ENCODE data around the gene DNAH14.
"Not testable (repeated sequence)": the region's sequence is repeated elsewhere in the genome, so short reads cannot be mapped to it uniquely, and the experiment has no call there.

Gene DNAH14

DNA sequence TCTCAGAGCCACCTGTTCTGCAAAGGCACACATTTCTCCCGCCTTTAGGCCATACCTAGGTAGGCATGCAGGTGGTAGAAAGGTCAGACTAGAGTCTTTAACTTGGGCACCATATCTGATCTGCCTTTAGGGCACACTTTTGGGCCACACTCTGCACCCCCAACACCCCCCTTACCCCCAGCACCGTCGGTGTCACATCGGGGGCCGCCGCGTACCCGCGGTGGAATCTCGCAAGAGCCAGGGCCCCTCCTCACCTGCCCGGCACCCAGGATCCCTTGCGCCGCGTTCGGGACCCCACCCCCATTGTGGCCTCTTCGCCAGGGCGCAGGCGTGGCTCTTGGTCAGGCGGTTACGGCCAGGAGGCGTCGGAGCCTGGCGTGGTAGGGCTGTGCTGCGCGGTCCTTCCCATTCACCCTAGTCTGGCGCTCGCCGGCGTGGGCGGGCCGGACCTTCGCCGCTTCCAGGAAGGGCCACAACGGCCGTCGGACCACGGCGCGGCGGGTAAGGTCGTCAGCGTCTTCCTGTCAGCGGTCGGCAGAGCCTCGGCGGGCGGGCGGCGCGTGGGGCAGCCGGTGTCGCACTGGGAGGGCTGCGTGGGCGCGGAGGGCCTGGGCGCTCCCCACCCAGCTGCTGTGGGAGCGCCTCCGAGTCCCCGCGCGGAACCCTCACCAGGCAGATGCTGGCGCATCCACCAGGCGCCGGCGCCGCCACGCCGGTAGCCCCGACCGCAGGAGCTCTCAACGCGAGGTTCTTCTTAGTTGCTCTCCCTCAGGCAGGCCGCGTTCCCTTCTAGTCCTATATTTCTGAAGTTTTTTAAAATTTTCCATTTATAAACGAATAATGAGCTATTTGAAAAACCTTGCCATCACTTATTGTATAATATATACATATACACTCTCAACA, at the start of gene DNAH14:
Gene DNAH14, plus strand, starts transcription at position 341 of the 903 bp plus-strand sequence. CDS start 23,028 bp downstream, outside the sequence.
- ATAC-seq, result peak; percentile 57
- DNase-seq, result peak; percentile 39

DNA sequence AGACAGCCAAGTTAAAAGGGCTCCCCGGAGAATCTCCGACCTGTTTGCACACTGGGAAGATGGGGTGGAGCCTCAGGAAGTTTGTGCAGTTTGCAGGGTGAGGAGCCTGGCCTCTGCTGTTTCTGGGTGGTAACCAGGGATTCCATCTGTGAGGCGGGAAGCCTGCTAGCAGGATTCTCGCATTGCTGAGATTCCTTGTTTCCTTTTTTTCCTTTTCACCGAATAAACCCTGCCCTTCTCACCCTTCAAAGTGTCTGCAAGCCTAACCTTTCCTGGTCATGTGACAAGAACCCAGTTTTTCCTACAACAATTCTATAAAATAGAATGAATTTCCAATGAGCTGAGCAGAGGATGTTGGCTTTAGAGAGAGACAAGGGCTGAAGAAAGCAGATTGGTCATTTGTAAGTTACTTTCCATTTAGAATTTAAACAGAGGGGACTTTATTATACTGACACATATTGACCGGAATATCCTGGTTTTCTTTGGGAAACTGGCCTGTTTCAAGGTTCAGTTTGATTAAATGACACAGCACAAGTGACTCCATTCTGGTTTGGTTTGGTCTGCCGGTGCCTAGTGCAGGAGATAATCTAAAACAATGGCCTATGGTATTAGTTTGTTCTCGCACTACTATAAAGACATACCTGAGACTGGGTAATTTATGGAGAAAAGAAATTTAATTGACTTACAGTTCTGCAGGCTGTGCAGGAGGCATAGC, 48.7 kb upstream of the DNAH14 start:
- ATAC-seq (no peak), DNase-seq (no peak)

DNA sequence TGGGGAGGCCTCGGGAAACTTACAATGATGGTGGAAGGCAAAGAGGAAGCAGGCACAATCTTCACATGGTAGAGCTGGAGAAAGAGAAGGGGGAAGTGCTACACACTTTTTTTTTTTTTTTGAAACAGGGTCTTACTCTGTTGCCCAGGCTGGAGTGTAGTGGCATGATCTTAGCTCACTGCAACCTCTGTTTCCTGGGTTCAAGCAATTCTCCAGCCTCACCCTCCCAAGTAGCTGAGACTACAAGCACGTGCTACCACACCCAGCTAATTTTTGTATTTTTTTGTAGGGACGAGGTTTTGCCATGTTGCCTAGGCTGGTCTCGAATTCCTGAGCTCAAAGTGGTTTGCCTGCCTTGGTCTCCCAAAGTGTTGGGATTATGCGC, 48.2 kb upstream of the DNAH14 start:
- not testable (repeated sequence) for DNase-seq, ATAC-seq

DNA sequence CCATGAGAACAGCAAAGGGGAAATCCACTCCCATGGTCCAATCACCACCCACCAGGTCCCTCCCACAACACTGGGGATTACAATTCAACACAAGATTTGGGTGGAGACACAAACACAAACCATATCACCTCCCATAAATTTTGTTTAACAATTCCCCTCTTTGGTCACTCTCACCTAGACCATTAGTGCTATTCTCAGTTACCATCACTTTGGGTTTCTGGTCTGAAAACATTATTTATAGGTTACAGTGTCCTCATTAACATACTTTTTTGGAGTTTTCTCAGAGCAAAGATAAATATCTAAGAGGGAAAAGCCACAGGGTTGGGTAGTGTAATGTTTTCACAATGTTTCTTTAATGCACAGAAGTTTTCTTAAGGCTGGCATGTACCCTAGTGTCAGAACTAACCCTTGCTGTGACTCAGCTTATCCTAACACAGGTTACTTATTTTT, 47.7 kb upstream of the DNAH14 start:
- no peak for DNase-seq
- ATAC-seq, result no peak

DNA sequence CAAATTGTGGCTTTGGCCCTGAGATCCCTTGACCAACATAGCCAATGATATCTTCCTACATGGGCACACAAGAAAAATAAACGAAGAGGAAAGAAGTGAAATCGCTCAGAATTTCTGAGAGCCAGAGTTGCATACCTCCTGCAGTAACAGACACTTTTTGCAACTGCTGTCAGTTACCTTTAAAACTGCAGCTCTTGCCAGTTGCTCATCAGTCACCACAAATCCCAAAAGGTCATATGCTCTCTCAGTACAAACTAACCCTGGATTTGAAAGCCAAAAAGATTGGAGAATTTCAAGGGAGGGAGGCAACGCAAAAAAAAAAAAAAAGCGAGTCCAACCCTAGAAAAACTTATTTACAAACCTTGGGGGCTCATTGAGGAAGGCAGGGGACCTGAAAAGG, 47.2 kb upstream of the DNAH14 start:
- DNase-seq (no peak), ATAC-seq (no peak)

DNA sequence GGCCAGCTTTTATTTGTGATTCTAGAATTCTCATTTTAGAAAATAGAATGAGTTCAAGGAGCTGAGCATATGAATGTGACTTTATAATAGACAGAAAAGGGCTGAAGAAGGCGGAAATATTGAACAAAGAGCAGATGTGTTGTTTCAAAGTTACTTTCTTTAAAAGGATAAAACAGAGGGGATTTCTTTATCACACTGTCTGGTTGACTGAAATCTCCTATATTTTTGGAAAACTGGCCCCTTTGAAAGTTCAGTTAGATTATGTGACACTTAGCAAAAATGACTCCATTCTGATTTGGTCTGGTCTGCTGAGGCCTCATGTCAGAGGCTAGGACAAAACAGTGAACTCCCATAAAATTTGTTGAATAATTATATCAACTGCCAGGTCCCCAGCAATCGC, 46.4 kb upstream of the DNAH14 start:
- DNase-seq (no peak), ATAC-seq (no peak)

DNA sequence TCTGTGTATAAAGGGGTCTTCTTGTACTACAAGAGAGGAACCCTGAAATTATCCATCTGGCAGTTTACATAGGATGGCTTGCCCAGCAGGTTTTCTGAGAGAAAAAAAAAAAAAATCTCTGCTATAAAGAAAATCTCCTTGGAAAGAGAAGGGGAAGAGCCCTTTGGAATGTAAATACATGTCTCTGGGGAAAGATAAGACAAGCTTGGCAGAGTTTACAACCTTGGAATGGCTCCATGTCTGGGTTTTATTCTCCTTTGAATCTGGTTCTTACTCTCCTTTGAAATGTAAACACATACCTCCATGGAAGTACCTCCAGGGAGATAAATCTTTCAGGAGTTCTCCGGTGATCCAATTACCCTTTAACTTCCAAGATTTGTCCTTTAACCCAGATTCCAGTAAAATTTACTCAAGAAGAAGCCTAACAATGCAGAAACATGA, 45.1 kb upstream of the DNAH14 start:
- no peak for ATAC-seq
- no peak for DNase-seq

DNA sequence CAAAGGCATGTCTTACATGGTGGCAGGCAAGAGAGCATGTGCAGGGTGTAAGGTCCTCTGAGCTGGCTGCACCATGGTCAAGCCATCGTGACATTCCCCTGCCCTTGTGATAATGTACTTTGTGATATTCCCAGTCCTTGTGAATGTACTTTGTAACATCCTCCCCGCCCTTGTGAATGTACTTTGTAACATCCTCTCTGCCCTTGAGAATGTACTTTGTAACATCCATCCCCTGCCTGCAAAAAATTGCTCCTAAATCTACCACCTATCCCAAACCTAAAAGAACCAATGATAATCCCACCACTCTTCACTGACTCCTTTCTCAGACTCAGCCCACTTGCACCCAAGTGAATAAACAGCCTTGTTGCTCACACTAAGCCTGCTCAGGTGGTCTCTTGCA, 44.1 kb upstream of the DNAH14 start:
- not testable (repeated sequence) for ATAC-seq

DNA sequence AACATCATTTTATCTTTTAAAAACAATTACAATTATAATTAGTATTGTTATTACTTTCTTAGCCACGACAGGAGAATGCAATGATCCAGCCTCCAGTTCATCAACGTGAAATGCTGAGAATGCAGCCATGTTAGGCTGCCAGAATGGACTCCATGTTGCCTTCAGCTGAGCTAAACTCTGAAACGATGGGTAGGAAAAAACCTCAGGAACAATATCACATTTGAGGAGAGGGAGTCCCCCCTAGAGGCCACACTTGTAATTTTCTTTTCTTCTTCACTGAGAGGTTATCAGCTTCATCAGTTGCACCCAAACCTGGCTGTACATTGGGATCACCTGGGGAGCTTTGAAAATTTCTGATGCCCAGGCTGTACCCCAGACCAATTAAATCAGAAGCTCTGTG, 34.6 kb upstream of the DNAH14 start:
- no peak for ATAC-seq
- no peak for DNase-seq

More for the DNA sequence above, 44.1 kb upstream of the DNAH14 start:
- not testable (repeated sequence) for DNase-seq

DNA sequence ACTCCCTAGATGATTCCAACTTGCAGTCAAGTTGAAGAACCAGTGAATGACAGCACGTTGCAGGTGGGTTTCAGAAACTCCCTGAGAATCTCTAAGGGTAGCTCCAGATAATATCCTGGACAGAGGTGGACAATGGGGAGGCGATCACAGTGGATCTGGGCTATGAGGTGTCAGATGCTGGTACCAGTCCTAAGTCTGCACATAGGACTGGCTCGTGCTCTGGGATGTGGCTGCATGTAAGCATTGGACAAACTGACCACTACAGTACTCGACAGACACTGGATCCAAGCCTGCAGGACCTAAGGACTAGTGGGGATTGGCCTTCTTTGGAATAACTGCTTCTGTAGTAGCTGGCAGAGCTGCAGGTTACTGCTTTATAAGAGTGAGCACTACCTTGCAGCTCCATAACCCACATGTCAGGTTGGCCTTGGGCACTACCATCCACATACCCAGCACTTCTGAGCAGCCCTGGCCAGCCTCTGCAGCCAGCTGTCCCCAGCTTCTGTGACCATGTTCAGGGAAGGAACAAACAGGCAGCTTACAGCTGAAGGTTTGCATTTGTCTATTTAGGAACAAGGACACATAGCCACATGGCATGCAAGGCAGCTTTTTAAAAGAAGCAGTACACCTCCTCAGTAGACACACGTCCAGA, 33.2 kb upstream of the DNAH14 start:
- ATAC-seq (no peak), DNase-seq (no peak)

DNA sequence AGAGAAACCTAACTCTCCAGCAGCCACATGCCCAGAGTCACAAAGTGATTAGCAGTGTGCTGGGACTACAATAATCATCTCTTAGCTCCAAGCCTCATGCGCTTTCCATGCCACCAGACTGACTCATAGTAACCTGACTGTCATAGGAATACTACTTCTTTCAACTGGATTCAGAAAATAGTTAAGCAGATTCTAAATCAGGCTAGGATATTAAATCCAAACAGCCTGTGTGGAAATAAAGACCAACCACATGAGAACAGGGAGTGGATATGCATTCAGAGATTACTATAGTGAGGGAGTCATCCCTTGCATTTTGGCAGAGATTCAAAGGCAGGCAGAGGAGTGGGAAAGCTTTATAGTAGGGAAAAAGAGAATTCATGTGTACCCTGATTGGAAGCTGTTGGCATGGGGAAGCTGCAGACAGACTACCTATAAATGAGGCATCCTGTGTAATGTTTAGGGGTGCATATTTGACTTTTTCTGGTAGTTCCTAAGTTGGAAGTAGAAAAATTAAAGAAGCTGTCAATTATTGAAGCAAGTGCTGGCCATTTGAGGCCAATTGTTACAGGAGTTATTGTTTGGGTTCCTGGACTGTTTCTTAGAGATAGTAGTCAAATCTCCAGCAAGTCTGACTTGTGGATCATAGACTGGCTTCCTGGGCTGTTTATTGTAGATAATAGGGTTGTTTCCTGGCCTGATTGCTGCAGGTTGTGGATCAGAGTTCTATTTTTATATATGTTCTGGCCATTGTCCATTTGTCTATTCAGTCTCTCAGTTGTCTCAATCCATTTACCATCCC, 31.7 kb upstream of the DNAH14 start:
- no peak for DNase-seq
- no peak for ATAC-seq

DNA sequence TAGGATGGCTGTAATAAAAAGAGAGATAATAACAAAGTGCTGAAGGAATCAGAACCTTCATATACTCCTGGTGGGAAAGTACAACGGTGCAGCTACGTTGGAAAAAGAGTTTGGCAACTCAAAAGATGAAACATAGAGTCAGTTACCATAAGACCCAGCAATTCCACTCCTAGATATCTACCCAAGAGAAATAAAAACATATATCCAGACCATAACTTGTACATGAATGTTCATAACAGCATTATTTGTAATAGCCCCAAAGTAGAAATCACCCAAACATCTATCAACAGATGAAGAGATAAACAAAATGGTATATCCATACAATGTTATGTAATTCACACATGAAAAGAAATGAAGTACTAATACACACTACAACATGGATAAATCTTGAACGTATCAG, 30.5 kb upstream of the DNAH14 start:
- DNase-seq (no peak), ATAC-seq (no peak)

DNA sequence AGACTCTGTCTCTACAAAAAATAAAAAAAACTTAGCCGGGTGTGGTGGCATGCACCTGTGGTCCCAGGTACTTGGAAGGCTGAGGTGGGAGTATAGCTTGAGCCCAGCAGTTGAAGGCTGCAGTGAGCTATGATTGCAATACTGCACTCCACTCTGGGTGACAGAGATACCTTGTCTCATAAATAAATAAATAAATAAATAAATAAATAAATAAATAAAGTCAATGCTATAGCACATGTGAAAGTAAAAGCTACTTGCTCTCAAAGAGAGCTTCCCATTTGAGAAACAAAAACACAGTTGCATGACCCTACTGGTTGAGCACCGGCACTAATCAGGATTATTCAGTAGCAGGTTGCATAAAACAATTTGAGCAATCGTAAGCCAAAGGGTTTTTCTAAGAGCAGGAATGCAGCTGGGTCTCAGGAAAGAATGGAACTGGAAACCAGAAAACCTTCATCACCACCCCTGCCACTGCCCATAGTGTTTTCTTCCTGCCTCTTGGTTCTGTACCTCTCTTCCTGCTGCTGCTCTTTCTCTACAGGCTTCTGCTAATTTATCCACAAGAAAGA, 29.3 kb upstream of the DNAH14 start:
- ATAC-seq, result no peak

DNA sequence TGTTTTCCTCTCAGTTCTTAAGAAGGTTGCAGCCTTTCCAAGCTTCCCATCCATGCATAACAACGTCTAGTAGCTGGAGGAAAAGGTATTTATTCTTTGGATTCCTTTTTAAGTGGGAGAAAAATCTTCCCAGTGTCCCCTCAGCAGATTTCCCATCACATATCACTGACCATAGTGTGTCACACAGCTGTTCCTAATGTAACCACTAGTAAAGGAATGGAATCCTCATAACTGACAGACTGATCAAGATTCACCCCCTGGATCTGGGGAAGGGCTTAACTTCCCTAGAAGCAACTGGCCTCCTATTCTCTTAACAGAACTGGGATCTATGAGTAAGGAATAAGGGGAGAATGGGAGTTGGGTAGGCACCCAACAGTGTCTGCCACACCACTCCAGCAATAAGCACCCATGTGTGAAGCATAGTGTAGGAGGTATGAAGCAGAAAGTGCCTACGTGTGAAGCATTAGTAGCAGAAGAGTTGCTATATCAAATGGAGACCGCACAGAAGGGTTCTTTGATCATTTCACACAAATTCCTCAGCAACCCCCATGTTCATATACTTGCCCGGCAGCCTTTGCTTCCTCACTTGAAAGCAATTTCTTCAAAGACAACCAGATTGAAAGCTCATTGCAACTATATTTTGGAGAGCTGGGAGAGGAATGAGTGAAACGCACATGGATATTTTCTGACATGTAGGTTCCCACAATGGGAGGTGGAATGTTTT, 28.2 kb upstream of the DNAH14 start:
- ATAC-seq, result no peak
- no peak for DNase-seq

More for the DNA sequence above, 29.3 kb upstream of the DNAH14 start:
- no peak for DNase-seq

DNA sequence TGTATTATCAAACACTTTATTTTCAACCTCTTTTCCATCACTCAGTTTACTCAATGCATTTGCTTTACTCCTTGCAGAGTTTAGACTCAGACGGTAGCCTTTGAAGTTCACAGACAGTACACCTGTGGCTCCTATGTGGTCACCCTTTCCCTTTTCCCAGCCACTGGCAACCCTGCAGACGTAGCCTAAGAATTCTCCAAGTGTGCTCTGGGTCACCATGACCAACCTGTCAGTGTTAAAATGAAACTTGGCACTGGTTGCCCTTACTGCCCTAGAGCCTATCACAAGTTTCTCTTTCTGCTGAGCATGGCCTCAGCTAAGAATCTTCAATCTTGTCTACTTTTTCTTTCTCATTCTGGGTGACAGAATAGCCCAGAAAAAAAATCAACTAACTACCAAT, 25.5 kb upstream of the DNAH14 start:
- DNase-seq, result no peak
- ATAC-seq, result no peak

DNA sequence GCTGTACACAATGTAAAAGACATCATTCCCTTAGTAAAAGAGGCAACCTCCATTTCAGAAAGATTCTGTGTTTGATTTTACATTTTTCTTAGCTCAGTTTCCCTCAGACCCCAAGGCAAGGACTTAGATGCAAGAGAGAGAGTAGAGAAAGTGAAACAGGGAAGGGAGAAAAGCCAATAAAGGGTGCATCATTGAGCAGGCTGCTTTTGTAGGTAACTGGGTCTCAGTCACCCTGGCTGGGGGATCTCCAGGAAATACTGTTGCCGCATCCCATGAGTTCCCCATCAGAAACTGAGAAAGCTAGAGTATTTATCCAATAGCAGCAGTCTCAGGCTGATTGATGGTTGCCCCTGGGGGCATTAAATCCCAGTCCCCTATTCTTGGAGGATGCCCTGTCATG, 23.1 kb upstream of the DNAH14 start:
- ATAC-seq, result no peak
- DNase-seq, result no peak

DNA sequence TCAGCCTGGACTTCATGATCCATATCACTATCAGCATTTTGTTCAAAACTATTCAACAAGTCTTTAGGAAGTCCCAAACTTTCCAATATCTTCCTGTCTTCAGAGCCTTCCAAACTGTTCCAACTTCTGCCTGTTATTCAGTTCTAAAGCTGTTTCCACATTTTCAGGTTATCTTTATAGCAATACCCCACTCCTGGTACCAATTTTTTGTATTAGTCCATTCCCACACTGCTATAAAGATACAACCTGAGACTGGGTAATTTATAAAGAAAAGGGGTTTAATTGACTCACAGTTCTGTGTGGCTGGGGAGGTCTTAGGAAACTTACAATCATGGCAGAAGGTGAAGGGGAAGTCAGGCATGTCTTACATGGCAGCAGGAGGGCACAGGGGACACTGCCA, 18.3 kb upstream of the DNAH14 start:
- DNase-seq, result no peak
- ATAC-seq, result no peak

DNA sequence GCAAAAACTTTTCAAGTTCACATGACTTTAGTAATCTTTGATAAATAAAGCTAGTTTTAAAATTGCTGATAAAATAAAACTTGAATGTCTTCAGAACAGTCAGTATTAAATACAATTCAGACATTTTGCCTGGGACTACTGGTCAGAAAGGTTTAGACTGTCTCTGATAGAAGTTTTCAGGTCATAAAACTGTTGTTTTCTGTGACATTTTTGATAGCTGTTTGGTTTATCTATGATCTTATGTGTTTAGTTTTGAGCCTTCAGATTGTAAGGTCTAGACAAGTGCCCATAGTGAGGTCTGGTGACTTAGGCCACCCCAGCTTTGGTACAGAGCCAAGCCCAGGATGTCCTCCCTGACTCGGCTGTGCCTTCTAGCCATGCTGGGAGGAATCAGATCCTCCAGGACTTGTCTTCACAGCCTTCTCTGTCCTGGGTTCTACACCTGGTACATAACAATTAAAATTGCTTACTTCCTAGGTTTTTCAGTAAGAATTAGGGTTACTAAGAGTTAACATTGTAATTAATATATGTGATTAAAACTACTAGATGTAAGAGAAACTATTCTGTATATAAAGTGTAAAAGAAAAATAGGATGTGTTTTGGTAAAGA, 15.1 kb upstream of the DNAH14 start:
- ATAC-seq, result no peak
- no peak for DNase-seq

DNA sequence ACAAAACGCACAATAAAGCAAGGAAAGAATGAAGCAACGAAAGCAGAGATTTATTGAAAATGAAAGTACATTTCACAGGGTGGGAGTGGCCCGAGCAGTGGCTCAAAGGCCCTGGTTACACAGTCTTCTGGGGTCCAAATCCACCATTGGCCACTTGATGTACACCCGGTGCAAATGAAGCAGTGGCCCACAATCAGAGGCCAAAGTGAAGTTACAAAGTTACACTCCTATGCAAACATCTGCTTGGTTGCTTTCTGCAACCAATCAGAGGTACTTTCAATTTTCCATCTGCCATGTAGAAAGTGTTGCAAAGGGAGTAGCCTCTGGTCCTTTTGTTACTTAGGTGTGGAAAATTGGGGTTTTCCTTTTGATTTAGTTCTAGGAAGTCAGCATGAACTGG, 10.0 kb upstream of the DNAH14 start:
- ATAC-seq (no peak), DNase-seq (no peak)

DNA sequence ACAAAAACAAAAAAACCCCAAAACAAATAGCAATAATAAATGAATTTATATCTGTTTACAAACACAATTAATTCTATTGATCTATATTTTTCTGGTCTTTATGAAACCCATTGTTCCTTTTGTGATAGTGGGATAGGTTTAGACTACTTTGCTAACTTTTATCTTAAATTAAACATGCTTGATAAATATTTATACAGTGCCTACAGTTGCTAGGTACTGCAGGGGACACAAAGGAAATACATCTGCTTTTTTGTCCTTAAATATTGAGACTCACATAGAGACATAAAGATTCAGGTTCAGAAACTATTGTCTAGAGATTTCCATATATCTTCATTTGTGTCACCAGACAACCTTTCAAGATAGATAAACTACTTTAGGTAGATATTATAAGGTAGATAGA, 8.5 kb upstream of the DNAH14 start:
- no peak for ATAC-seq
- no peak for DNase-seq
